ENCODE results near the gene CISD1. TPM values are rescaled to one million over a fixed set of nuclear protein-coding genes. Genes with fewer than 3 reads are reported as not detected.

CISD1 gene
- total and polyA plus RNA-seq, 2 of the 4 experiments (the other 2 are of a cell fraction) = 28.2 to 34.6 TPM

GRCh38 chr10:58330431-58330830 is 61.5 kb downstream of the CISD1 start:
- Histone ChIP-seq H3K56ac (ENCODE audit: extremely low read depth, insufficient read depth, low read length) (no peak overlapping the region), H2BK120ac (ENCODE audit: low read depth, low read length) (no peak overlapping the region), H3K4me2 (ENCODE audit: low read depth, low read length) (no peak overlapping the region), H3K4ac (ENCODE audit: low read depth, low read length) (no peak overlapping the region), H3K27me3 (ENCODE audit: control insufficient read depth, insufficient read depth, low read length) (peaks cover 8% of the 10 kb centered on the region), H3K4me1 (ENCODE audit: control insufficient read depth, insufficient read depth, low read length) (no peaks in the 10 kb centered on the region), H2AFZ (replicated peaks; ENCODE audit: low read length, poor library complexity) (no peak overlapping the region), H3K9ac (ENCODE audit: low read depth, low read length) (no peak overlapping the region), H3K9me1 (ENCODE audit: insufficient read depth, low read length) (no peaks in the 10 kb centered on the region; the same call in 1 of the 2 replicates), H3K27ac (ENCODE audit: insufficient read depth, low read length) (no peak overlapping the region), H4K8ac (ENCODE audit: low read depth in 2 of 2, low read length in 2 of 2) (no peak overlapping the region), H2AK5ac (ENCODE audit: low read depth, low read length) (no peak overlapping the region), H2BK20ac (ENCODE audit: low read depth, low read length) (no peak overlapping the region), H2BK5ac (ENCODE audit: low read depth, low read length, poor library complexity, severe bottlenecking) (no peak overlapping the region), H4K20me1 (ENCODE audit: insufficient read depth, low read length) (0 out of 2 replicates have a peak, but pooled peaks cover 1% of the 10 kb centered on the region), H3K9me3 (ENCODE audit: control insufficient read depth, insufficient read depth, low read length) (no peaks in the 10 kb centered on the region), H2AK9ac (replicated peaks; ENCODE audit: low read depth, low read length, poor library complexity) (no peak overlapping the region), H3K14ac (replicated peaks; ENCODE audit: low read depth, low read length) (no peak overlapping the region), H3K4me3 (ENCODE audit: insufficient read depth, low read depth, low read length) (no peak overlapping the region), H4K5ac (ENCODE audit: low read depth, low read length) (no peak overlapping the region), H4K91ac (ENCODE audit: insufficient read depth, low read depth, low read length) (no peak overlapping the region), H3K36me3 (ENCODE audit: control insufficient read depth, insufficient read depth, low read length) (no peaks in the 10 kb centered on the region), H2BK15ac (ENCODE audit: low read depth, low read length) (no peak overlapping the region), H3K18ac (ENCODE audit: low read depth, low read length) (no peak overlapping the region), H3K23ac (ENCODE audit: low read depth, low read length) (no peak overlapping the region), H3K79me1 (ENCODE audit: low read depth in 1 of 2, low read length in 2 of 2) (peaks cover 2 to 4% of the 10 kb centered on the region in 2 experiments; a peak in 2 of 4 replicates)
- no TSS peak for BruUV-seq (replicated peaks)
- ATAC-seq (ENCODE audit: low read depth) (no peak), DNase-seq (no peak)
- ChIA-PET CTCF (interaction anchor here (0.6 kb wide), 1 partner anchor 70 kb away, joined by 4 read pairs; no protein-coding TSS in a partner anchor), POLR2A (ENCODE audit: unreplicated experiment) (no interaction called here)
- intact Hi-C loops (cut with micrococcal nuclease) (no loop called here), in situ Hi-C loops (cut with MboI; ENCODE audit: low sequenced_read_pairs) (no loop called here), dilution Hi-C loops (cut with HindIII; ENCODE audit: low sequenced_read_pairs, unreplicated experiment) (no loop called here)
- TF ChIP-seq MXI1 (IDR thresholded peaks at IDR 0.05; ENCODE audit: borderline replicate concordance, low read depth, low read length) (no peak), MAZ (IDR thresholded peaks at IDR 0.05; ENCODE audit: borderline replicate concordance, low read depth, low read length) (no peak), SMC3 (IDR thresholded peaks at IDR 0.05; ENCODE audit: low read depth, low read length) (no peak), MAFK (IDR thresholded peaks at IDR 0.05; ENCODE audit: low read depth, low read length) (no peak), RFX5 (IDR thresholded peaks at IDR 0.05; ENCODE audit: low read depth, low read length) (no peak), USF2 (IDR thresholded peaks at IDR 0.05; ENCODE audit: low read depth, low read length) (no peak), POLR2A (IDR thresholded peaks at IDR 0.05; ENCODE audit: low read depth, low read length) (no peak), RAD21 (IDR thresholded peaks at IDR 0.05; ENCODE audit: low read length) (no peak), RCOR1 (IDR thresholded peaks at IDR 0.05; ENCODE audit: insufficient replicate concordance, low read length) (no peak), CTCF (conservative IDR thresholded peaks at IDR 0.05; ENCODE audit: low read depth, low read length) (no peak), FOS (IDR thresholded peaks at IDR 0.05; ENCODE audit: low read depth, low read length) (no peak), CHD1 (IDR thresholded peaks at IDR 0.05; ENCODE audit: low read depth, low read length) (no peak)
- WGBS, 2 experiments (ENCODE audit: extremely low coverage in 2 of 2, insufficient read length in 1 of 2) = no CpG with 5 or more reads among the region's 1 CpG
